HG03575 (cell line): ENCODE measurements around the gene ZBTB37.
"Not testable (repeated sequence)": the region's sequence is repeated elsewhere in the genome, so short reads cannot be mapped to it uniquely, and the experiment has no call there.

Source experiments
- ATAC-seq: cut with Tn5 transposase; IDR thresholded peaks from one replicate; pipeline ENCODE4 v1.9.1; 2021; ENCODE audit not compliant: unreplicated experiment, insufficient number of reproducible peaks, low FRiP score; ENCODE audit errors: extremely low read depth

Gene ZBTB37

GRCh38 chr1:173863224-173864161, 4.7 kb upstream of the ZBTB37 start:
- no peak for ATAC-seq

GRCh38 chr1:173864179-173864867, 3.9 kb upstream of the ZBTB37 start:
- no peak for ATAC-seq

GRCh38 chr1:173865468-173866164, 2.6 kb upstream of the ZBTB37 start:
- ATAC-seq: no peak

- ATAC-seq: no peak
These were observed 1.6 kb upstream of the ZBTB37 start for GRCh38 chr1:173866413-173867115.

GRCh38 chr1:173867141-173867752, 933 bp upstream of the ZBTB37 start:
- no peak for ATAC-seq

GRCh38 chr1:173867753-173868265, 371 bp upstream of the ZBTB37 start, which contains the start of gene GAS5:
Gene GAS5 (minus strand): TSS chr1:173867989.
- peak; percentile 44 for ATAC-seq

- ATAC-seq: no peak
These were observed 810 bp downstream of the ZBTB37 start for GRCh38 chr1:173869021-173869359.

GRCh38 chr1:173870252-173871075, 2.3 kb downstream of the ZBTB37 start:
- ATAC-seq: no peak

- ATAC-seq: no peak
These were observed 2.9 kb downstream of the ZBTB37 start for GRCh38 chr1:173871091-173871490.

- no peak for ATAC-seq
These were observed 3.3 kb downstream of the ZBTB37 start for GRCh38 chr1:173871500-173871899.

- ATAC-seq: no peak
These were observed 8.6 kb downstream of the ZBTB37 start for GRCh38 chr1:173876732-173877131.

- ATAC-seq: no peak
These were observed 10.1 kb downstream of the ZBTB37 start for GRCh38 chr1:173878251-173878650.

- not testable (repeated sequence) for ATAC-seq
These were observed 12.9 kb downstream of the ZBTB37 start for GRCh38 chr1:173881117-173881516.

GRCh38 chr1:173884701-173885100, 16.5 kb downstream of the ZBTB37 start:
- no peak for ATAC-seq

GRCh38 chr1:173886746-173887611, 18.8 kb downstream of the ZBTB37 start:
- ATAC-seq: no peak

- no peak for ATAC-seq
These were observed 19.4 kb downstream of the ZBTB37 start for GRCh38 chr1:173887627-173888026.

- no peak for ATAC-seq
These were observed 20.6 kb downstream of the ZBTB37 start for GRCh38 chr1:173888749-173889148.
